Activated effector memory CD4-positive, alpha-beta T cell treated with anti-CD3 and anti-CD28 coated beads, Interleukin-2, amount 50 U/mL, for 16 hours (primary cell): ENCODE measurements around the gene TRAF3.
A peak's percentile ranks its signal among the peaks of the same experiment; 100 is the strongest.
"Not testable (repeated sequence)": the region's sequence is repeated elsewhere in the genome, so short reads cannot be mapped to it uniquely, and the experiment has no call there.

Experiments
- DNase-seq: peaks from one replicate; pipeline ENCODE4 v3.0.0-alpha.2; 2020

TRAF3 gene

GRCh38 chr14:102867826-102868580 lies 90.8 kb downstream of the TRAF3 start:
- no peak for DNase-seq

- no peak for DNase-seq
Measured at GRCh38 chr14:102868956-102869547, 91.8 kb downstream of the TRAF3 start.

DNA sequence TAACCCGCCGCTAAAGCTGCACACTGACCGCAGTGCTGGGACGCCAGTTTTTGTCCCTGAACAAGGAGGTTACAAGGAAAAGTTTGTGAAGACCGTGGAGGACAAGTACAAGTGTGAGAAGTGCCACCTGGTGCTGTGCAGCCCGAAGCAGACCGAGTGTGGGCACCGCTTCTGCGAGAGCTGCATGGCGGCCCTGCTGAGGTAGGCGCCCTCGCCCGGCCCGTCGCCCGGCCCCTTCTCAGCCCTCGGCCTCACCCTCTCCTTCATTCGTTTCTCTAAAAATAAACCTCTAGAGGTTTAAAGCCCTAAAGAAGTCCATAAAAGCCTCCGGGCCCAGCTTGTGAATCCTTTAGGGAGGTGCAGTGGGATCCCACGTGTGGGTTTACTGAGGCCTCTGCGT lies 93.0 kb downstream of the TRAF3 start:
- no peak for DNase-seq

DNA sequence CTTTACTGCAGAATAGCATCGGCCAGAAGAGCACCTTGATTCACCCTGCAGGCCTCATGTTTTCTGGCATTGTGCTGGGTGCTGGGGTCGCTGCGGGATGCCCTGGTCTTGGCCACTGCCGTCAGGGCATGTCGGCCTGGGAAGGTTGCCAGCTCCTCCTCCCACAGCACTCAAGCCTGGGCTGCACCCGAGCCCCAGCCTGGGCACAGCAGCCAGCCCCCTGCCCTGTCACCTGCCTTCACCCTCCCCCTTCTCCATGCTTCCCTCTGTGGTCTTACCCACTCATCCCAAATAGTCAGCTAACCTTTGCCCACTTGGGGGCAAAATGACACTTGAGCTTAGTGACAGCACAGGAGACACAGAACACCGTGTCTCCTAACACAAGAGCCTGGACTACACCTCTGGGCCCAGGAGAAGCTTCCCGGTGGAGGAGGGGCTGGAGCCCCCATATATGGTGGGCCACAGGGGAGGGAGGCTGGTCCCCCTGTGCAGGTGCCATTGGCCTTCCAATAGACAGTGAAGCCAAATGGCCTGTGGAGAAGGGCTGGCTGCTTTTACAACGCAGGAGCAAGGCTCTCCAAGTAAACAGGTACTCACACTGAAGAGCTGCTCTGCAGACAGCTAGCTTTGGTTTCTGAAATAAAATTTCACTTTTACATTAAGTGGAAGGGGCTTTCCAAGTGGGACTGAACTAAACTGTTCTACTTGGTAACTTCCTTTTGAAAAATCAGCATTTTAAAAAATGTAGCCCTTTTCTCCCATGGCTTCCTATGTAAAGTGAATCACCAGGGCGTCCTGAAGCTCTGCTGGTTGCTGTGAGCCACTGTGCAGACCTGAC lies 94.0 kb downstream of the TRAF3 start:
- no peak for DNase-seq

- DNase-seq: no peak
Measured at GRCh38 chr14:102872020-102872419, 94.8 kb downstream of the TRAF3 start.

DNA sequence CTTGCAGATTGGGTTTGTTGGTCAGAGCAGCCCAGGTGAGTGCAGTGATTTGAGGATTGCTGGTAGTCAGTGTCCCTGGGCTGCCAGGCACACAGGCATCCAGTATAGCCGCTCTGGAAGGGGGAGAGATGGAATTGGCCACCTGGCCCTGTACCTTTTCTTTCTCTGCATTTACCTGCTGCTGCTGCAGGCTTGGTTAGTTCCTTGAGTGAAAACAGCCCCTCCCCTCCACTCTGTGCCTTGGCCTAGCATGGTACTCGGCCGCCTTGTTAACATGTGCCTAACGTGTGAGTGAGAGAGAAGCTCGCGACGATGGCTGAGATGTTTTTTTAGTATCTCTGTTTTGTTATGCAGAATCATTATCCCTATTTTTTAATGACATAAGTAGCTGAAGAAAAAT lies 95.9 kb downstream of the TRAF3 start:
- DNase-seq: no peak

DNA sequence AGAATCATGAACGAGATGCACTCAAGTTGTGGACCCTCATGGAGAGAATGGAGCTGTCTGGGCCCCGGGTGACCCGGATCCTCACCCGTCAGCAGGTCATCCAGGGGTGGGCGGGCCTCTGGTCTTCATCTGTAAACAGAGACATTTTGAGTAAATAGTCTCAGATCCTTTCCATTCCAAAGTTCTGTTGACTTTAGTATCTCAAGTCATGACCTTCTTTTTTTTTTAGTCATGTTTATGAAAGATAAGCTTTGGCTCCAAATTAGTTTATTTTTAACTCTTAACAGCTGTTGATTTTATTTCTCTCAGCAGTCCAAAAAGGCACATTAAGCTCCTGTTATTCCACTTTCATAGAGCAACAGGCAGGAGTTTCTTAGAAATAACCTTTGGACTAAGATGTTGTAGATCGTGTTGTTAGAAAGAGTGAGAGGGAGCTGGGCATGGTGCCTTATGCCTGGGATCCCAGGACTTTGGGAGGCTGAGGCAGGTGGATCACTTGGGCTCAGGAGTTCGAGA lies 96.4 kb downstream of the TRAF3 start:
- DNase-seq: no peak

GRCh38 chr14:102875652-102876051 lies 98.4 kb downstream of the TRAF3 start:
- no peak for DNase-seq

DNA sequence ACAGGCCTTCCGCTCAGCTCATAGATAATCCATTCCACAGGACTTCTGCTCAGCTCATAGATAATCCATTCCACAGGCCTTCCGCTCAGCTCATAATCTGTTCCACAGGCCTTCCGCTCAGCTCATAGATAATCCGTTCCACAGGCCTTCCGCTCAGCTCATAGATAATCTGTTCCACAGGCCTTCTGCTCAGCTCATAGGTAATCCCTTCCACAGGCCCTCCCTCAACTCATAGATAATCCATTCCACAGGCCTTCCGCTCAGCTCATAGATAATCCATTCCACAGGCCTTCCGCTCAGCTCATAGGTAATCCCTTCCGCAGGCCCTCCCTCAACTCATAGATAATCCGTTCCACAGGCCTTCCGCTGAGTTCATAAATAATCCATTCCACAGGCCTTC lies 100.3 kb downstream of the TRAF3 start:
- DNase-seq: not testable (repeated sequence)

- DNase-seq: no peak
Measured at GRCh38 chr14:102878174-102878969, 101.1 kb downstream of the TRAF3 start.

DNA sequence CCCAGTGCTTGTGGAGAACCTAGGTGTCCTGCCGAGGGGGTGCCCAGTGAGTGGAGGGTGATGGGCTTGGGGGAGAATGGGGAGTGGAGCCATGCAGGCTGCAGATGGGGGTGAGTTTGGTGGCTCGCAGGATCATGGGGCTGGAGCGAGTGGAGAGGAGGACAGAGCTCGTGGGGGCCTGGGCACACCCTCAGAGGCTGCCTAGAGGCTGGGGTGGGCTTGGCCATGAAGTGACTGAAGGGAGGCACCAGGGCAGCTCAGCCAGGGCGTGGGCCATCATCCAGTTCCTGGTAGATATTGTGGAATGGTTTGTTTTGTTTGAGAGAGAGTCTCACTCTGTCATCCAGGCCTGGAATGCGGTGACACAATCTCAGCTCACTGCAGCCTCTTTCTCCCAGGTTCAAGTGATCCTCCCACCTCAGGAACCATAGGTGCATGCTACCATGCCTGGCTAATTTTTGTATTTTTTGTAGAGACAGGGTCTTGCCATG lies 101.8 kb downstream of the TRAF3 start:
- DNase-seq: no peak

- DNase-seq: no peak
Measured at GRCh38 chr14:102882226-102882906, 105.1 kb downstream of the TRAF3 start.

DNA sequence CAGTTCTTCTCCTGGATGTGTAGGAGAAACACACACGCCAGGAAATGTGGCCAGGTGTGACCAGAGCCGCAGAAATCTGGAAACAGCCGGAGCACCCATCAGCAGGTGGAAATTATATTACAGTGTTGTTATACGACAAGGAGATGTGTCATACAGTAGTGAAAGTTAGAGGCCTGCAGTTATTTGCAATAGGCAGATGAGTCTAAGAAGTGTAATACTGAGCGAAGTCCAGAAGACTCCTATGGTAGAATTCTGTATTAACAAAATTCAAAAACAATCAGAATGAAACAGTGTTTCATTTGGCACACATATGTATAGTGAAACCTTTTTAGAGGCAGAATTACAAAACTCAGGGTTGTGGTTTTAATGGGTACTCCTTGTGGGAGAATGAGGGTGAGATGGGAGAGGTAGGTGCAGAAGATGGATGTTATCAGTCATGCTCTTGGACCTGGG lies 105.9 kb downstream of the TRAF3 start:
- no peak for DNase-seq

DNA sequence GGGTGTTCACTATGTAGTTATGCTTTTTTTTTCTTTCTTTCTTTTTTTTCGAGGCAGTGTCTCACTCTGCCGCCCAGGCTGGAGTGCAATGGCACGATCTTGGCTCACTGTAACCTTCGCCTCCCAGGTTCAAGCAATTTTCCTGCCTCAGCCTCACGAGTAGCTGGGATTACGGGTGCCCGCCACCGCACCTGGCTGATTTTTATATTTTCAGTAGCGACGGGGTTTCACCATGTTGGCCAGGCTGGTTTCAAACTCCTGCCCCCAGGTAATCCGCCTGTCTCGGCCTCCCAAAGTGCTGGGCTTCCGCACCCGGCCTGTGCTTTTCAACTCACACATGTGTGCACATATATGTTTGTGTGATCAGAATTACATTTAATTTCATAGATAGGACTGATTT lies 106.3 kb downstream of the TRAF3 start:
- DNase-seq: no peak

DNA sequence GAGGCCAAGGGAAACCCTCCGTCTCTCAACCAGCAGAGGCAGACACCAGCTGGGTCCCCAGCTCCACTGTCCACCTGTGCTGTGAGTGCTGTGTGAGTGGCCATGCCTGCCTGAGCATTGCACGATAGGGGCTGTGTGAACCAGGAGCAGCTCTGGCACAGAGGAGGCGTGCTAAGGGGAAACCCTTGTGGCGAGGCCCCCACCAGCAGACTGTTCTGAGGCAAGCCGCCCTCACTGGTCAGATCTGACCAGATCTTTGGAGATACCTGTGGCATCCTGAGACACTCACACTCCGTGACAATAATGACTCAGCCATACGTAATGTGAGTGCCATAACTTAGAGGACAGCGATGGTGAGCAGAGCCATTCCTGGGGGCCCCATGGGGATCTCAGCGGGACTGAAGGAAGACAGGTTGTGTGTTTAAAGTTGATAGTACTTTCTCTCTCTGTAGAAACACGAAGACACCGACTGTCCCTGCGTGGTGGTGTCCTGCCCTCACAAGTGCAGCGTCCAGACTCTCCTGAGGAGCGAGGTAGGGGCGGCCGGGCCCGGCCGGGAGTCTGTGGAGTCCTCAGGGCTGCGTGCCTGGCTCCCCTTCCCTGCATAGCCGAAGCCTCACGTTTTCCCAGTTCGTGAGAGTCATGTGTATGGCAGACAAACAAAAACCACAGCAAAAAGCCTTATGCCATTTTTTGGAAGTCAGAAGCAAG lies 108.6 kb downstream of the TRAF3 start:
- DNase-seq: no peak

DNA sequence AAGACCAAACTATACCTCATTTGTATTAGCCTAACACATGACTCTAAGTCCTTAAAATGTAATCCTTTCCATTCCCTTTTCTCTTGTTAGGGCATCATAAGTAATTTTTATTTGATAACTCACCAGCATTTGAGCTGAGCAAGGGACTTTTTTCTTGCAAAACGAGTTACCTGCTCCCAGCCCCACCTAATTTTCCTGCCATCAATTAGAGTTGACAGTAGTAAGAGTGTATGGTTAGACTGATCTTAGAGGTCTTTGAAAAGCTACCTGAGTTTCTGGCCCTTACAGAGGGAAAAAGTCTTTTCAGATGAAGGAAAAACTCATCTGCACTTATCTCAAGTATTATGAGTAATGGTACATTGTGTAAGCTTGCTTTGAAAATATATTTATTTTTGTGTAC lies 111.5 kb downstream of the TRAF3 start:
- DNase-seq: no peak

GRCh38 chr14:102889615-102890014 lies 112.4 kb downstream of the TRAF3 start:
- DNase-seq: no peak

DNA sequence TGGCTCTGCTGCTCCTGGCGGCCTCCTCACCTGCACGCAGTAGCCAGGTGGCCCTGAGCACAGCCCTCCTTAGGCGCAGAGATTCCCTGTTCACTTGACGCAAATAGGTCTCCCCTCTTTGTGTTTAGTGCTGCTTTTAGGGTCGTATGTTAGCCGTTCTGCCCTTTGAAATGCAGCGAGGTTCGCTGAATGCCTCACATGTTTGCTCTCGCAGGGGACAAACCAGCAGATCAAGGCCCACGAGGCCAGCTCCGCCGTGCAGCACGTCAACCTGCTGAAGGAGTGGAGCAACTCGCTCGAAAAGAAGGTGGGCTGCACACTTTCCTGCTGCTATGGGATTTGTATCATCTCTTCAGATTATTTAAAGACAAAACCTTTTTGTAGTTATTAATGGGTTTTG lies 113.9 kb downstream of the TRAF3 start:
- peak; percentile 46 for DNase-seq

- DNase-seq: no peak
Measured at GRCh38 chr14:102891556-102891955, 114.3 kb downstream of the TRAF3 start.

GRCh38 chr14:102892651-102893050 lies 115.4 kb downstream of the TRAF3 start:
- DNase-seq: no peak

GRCh38 chr14:102893452-102893851 lies 116.2 kb downstream of the TRAF3 start:
- DNase-seq: peak; percentile 55
